T-cell (primary cell): ENCODE data around the gene FZR1. TPM values are rescaled to one million over a fixed set of nuclear protein-coding genes. Genes with fewer than 3 reads are reported as not detected.
A peak's percentile ranks its signal among the peaks of the same experiment; 100 is the strongest.

Source experiments
- ATAC-seq, 4 experiments: fragments of 200-7000 bp in 3 of 4; fragments of 150-1000 bp in 1 of 4; cut with Tn5 transposase; replicated peaks in 1 of 4; 1 replicate in 3 of 4; 2 replicates in 1 of 4; pipeline ENCODE4 v1.10.0; 2021; ENCODE audit warnings: moderate library complexity in 3 of 4, mild to moderate bottlenecking in 2 of 4, moderate number of reproducible peaks in 1 of 4
- CTCF ChIA-PET, 2 donors: fragments of 300-600 bp; sonication (Branson Sonifier 250); formaldehyde crosslinking; loops; one replicate each; lab custom pipeline; 2022; ENCODE audit warnings: antibody characterized with exemption in 2 of 2; lab: Charles Lee
- POLR2A ChIA-PET, 2 donors: fragments of 300-600 bp; sonication (Branson Sonifier 250); formaldehyde crosslinking; loops; one replicate each; lab custom pipeline; 2022; ENCODE audit warnings: antibody characterized with exemption in 2 of 2; lab: Charles Lee
- DNase-seq, 35 experiments: peaks; one replicate each; pipeline versions ENCODE4 v3.0.0 to v3.0.0-alpha.2; 2013 to 2023
- H3K27ac ChIP-seq: one replicate; pipeline ENCODE4 v1.5.1; 2013; ENCODE audit warnings: low read length
- H3K27me3 ChIP-seq, 2 experiments: replicated peaks in 1 of 2; 1 replicate in 1 of 2; 2 replicates in 1 of 2; pipeline versions ENCODE4 v1.6.1 to v1.7.0; 2013; ENCODE audit warnings: low read length in 1 of 2, mixed read lengths in 1 of 2; ENCODE audit not compliant: control insufficient read depth in 2 of 2, insufficient read depth in 2 of 2; ENCODE audit errors: extremely low read depth in 1 of 2
- H3K36me3 ChIP-seq, 2 donors: 1 replicate in 1 of 2; 2 replicates in 1 of 2; pipeline versions ENCODE4 v1.6.1 to v1.7.0; 2013; ENCODE audit warnings: low read length in 1 of 2; ENCODE audit not compliant: control insufficient read depth in 2 of 2, insufficient read depth in 1 of 2; ENCODE audit errors: extremely low read depth in 1 of 2
- H3K4me1 ChIP-seq, 2 experiments: 1 replicate in 1 of 2; 2 replicates in 1 of 2; pipeline versions ENCODE4 v1.6.1 to v1.7.0; 2013; ENCODE audit warnings: low read length in 2 of 2, mixed read lengths in 1 of 2; ENCODE audit not compliant: insufficient read depth in 2 of 2, control insufficient read depth in 1 of 2; ENCODE audit errors: extremely low read depth in 1 of 2
- H3K4me3 ChIP-seq, 2 donors: 1 replicate in 1 of 2; 2 replicates in 1 of 2; pipeline versions ENCODE4 v1.5.1 to v1.7.0; 2013; ENCODE audit warnings: mild to moderate bottlenecking in 2 of 2, low read length in 1 of 2, moderate library complexity in 1 of 2; ENCODE audit not compliant: control insufficient read depth in 1 of 2; ENCODE audit errors: extremely low read depth in 1 of 2
- H3K9me3 ChIP-seq: 2 replicates; pipeline ENCODE4 v1.7.0; 2013
- H3K27ac Mint-ChIP-seq, 2 donors: one replicate each; pipeline ENCODE4 v1.8.0; 2020 to 2021; ENCODE audit warnings: mild to moderate bottlenecking in 2 of 2, mixed read lengths in 2 of 2
- H3K27me3 Mint-ChIP-seq, 2 donors: one replicate each; pipeline ENCODE4 v1.8.0; 2021 to 2022; ENCODE audit warnings: mixed read lengths in 2 of 2
- H3K36me3 Mint-ChIP-seq: one replicate; pipeline ENCODE4 v1.8.0; 2021; ENCODE audit warnings: mixed read lengths
- H3K4me1 Mint-ChIP-seq, 3 donors: one replicate each; pipeline ENCODE4 v1.8.0; 2020 to 2022; ENCODE audit warnings: mixed read lengths in 3 of 3, mild to moderate bottlenecking in 1 of 3
- H3K4me3 Mint-ChIP-seq, 3 donors: one replicate each; pipeline ENCODE4 v1.8.0; 2020 to 2022; ENCODE audit warnings: mild to moderate bottlenecking in 3 of 3, mixed read lengths in 3 of 3, moderate library complexity in 3 of 3
- H3K9me3 Mint-ChIP-seq, 3 donors: one replicate each; pipeline ENCODE4 v1.8.0; 2020 to 2022; ENCODE audit warnings: mixed read lengths in 3 of 3
- WGBS: methylation state at CpG from one replicate; pipeline ENCODE4 v1.1.5; 2013; ENCODE audit warnings: missing lambda C conversion rate; ENCODE audit not compliant: insufficient coverage; 5-methylcytosine and 5-hydroxymethylcytosine counted together
- total RNA-seq, 35 experiments: library from RNA in 6 of 35; stranded (reverse) in 6 of 35; fragments of 120-200 nt in 1 of 35; gene quantifications; one replicate each; pipeline versions ENCODE4 v1.2.1 to v1.2.4 and lab custom pipeline; 2013 to 2026

The FZR1 gene
- total RNA-seq (10 to 100 TPM; 74.0 to 85.6 (median 77.8) TPM), total RNA-seq (lab: John Stamatoyannopoulos, UW) (31.3 to 141 (median 92.1) reads per million in 29 experiments)
- total RNA-seq (2013): 33.5 TPM

GRCh38 chr19:3505598-3506383 is at the start of gene FZR1:
FZR1 (plus strand) TSS chr19:3506311; CDS start chr19:3522990, 16,679 bp downstream.
- peaks cover 8% of the 10 kb centered on the region for H3K36me3 Mint-ChIP-seq
- Histone ChIP-seq H3K4me1 (peaks cover 9 to 58% of the 10 kb centered on the region in 2 experiments), H3K9me3 (no peaks in the 10 kb centered on the region), H3K36me3 (peaks cover 10 to 16% of the 10 kb centered on the region in 2 donors), H3K27me3 (no peaks in the 10 kb centered on the region), H3K27ac (peak within 1 kb of the TSS; percentile 91), H3K4me3 (peak within 1 kb of the TSS; percentile 78 to 87)
- POLR2A ChIA-PET: interaction anchor here in 1 of 2 donors (0.7 kb wide), 1 partner anchor 10 kb away, joined by 6 read pairs; no protein-coding TSS in a partner anchor
- peak within 1 kb of the TSS; percentile 88 to 94 (median 90) for H3K4me3 Mint-ChIP-seq
- peak; percentile 92 to 94 (median 94) for ATAC-seq
- WGBS: 2% methylated on average over 79 of the region's 79 CpGs
- peaks cover 47 to 55% (median 55%) of the 10 kb centered on the region in 3 donors for H3K4me1 Mint-ChIP-seq
- CTCF ChIA-PET: no interaction called here
- no peaks in the 10 kb centered on the region for H3K27me3 Mint-ChIP-seq
- DNase-seq: peak; percentile 98 to 100 (median 99)
- no peaks in the 10 kb centered on the region for H3K9me3 Mint-ChIP-seq
- H3K27ac Mint-ChIP-seq: peak within 1 kb of the TSS; percentile 95 to 97

- H3K36me3 ChIP-seq: peaks cover 3 to 11% of the 10 kb centered on the region in 2 donors
- DNase-seq: no peak
Observed at GRCh38 chr19:3456925-3457527, 49.1 kb upstream of the FZR1 start.

DNA sequence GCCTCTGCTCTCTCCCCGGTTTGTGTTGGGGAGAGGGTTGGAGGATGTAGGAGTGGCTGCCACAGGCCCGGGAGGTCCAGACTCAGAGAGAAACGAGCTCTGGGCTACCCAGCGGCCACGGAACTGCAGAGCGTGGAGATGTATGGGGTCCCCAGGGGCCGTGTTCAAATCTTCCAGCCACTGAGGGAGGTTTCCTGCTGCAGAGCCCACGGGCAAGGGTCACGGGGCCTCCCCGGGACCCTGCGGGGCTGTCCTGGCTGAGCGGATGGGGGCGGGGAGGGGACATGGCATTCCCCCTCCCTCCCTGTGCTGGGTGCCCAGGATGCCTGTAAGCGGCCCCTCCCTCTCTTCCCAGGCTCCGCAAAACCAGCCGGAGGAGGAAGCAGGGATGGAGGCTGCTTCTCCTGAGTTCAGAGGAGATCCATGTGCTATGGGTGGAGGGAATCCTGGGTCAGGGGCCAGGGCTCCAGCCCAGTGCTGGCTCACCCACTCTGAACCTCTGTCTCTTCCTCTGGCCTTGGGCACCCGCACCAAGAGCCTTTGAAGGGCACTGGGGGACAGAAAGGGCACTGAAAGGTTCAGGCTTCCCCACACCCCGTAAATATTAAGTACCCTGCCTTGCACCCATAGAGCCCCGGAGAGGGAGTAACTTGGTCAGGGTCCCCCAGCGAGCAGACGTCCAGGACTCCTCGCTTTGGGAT is 48.4 kb upstream of the FZR1 start:
- Histone ChIP-seq H3K36me3 (peaks cover 2 to 6% of the 10 kb centered on the region in 2 donors), H3K9me3 (no peaks in the 10 kb centered on the region), H3K27me3 (no peaks in the 10 kb centered on the region), H3K4me3 (no peak overlapping the region), H3K27ac (no peak overlapping the region), H3K4me1 (no peaks in the 10 kb centered on the region)
- Mint-ChIP-seq H3K9me3 (no peaks in the 10 kb centered on the region), H3K36me3 (peaks cover 4% of the 10 kb centered on the region), H3K27me3 (no peaks in the 10 kb centered on the region), H3K4me1 (no peaks in the 10 kb centered on the region), H3K27ac (no peak overlapping the region), H3K4me3 (no peak overlapping the region)
- DNase-seq: no peak
- CTCF ChIA-PET: no interaction called here
- POLR2A ChIA-PET: no interaction called here
- 83% methylated on average over 11 of the region's 22 CpGs for WGBS
- ATAC-seq: no peak

More at GRCh38 chr19:3456925-3457527, 49.1 kb upstream of the FZR1 start:
- Histone ChIP-seq H3K27me3 (no peaks in the 10 kb centered on the region), H3K9me3 (no peaks in the 10 kb centered on the region), H3K4me3 (no peak overlapping the region), H3K27ac (no peak overlapping the region), H3K4me1 (no peaks in the 10 kb centered on the region)
- H3K4me3 Mint-ChIP-seq: no peak overlapping the region
- no peak for ATAC-seq
- CTCF ChIA-PET: no interaction called here
- no peaks in the 10 kb centered on the region for H3K4me1 Mint-ChIP-seq
- no peaks in the 10 kb centered on the region for H3K27me3 Mint-ChIP-seq
- no peak overlapping the region for H3K27ac Mint-ChIP-seq
- 89% methylated on average over 7 of the region's 18 CpGs for WGBS
- H3K9me3 Mint-ChIP-seq: no peaks in the 10 kb centered on the region
- H3K36me3 Mint-ChIP-seq: peaks cover 4% of the 10 kb centered on the region
- POLR2A ChIA-PET: no interaction called here

- Histone ChIP-seq H3K4me3 (no peak overlapping the region), H3K27me3 (no peaks in the 10 kb centered on the region), H3K9me3 (no peaks in the 10 kb centered on the region), H3K4me1 (no peaks in the 10 kb centered on the region), H3K36me3 (peaks cover 0 to 4% of the 10 kb centered on the region in 2 donors), H3K27ac (no peak overlapping the region)
- ATAC-seq (no peak), DNase-seq (no peak)
- POLR2A ChIA-PET: no interaction called here
- Mint-ChIP-seq H3K4me1 (no peaks in the 10 kb centered on the region), H3K36me3 (peaks cover 4% of the 10 kb centered on the region), H3K27me3 (no peaks in the 10 kb centered on the region), H3K9me3 (no peaks in the 10 kb centered on the region), H3K4me3 (no peak overlapping the region), H3K27ac (no peak overlapping the region)
- CTCF ChIA-PET: no interaction called here
- WGBS: 95% methylated on average over 7 of the region's 19 CpGs
Observed at GRCh38 chr19:3458229-3459088, 47.7 kb upstream of the FZR1 start.

DNA sequence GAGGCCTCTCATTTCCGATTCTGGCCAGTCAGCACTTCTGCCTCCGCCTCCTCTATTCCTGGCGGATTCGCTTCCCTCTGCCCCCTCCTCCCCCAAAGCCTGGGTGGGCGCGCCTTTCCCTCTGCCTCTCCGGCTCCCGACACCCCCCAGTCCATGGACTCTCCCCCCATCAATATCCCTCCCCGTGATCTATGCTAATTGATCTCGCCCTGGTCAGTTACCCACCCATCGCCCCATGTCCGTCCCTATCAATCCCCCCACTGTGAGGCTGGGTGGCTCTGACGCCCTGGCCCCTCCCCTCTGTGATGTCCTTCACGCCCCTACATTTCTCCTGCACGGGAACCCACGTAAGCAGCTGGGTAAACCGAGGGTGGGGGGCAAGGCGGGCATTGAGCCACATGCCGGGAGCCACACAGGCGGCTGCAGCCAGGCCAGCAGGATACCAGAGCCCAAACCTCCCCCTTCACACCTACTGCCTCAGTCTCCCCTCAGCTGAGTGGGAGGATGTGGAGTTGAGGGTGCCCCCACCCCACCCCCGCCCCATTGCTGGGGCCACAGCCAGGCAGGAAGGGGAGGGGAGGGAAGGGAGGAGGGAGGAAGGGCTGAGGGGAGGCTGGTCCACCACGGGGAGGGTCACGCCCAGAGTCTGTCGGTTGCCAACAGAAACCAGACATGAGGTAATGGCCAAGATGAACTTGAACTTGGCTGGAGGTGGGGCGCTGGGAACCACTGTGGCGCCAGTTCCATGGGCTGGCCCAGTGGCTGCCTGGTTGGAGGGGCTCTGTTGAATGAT is 46.8 kb upstream of the FZR1 start:
- ATAC-seq: no peak
- DNase-seq: no peak
- ChIA-PET CTCF (no interaction called here), POLR2A (no interaction called here)
- Mint-ChIP-seq H3K4me1 (no peaks in the 10 kb centered on the region), H3K9me3 (no peaks in the 10 kb centered on the region), H3K27me3 (no peaks in the 10 kb centered on the region), H3K4me3 (no peak overlapping the region), H3K36me3 (peaks cover 4% of the 10 kb centered on the region), H3K27ac (no peak overlapping the region)
- Histone ChIP-seq H3K27ac (no peak overlapping the region), H3K27me3 (no peaks in the 10 kb centered on the region), H3K4me1 (no peaks in the 10 kb centered on the region), H3K36me3 (peaks cover 0 to 4% of the 10 kb centered on the region in 2 donors), H3K9me3 (no peaks in the 10 kb centered on the region), H3K4me3 (no peak overlapping the region)
- 82% methylated on average over 17 of the region's 26 CpGs for WGBS
